HUES64 (cell line): ENCODE results near the gene LAMC3.

Experiments
- H3K27ac ChIP-seq: 2 replicates; pipeline ENCODE4 v1.7.0; 2013; ENCODE audit warnings: low read depth, low read length, inconsistent platforms
- H3K27me3 ChIP-seq: 2 replicates; pipeline ENCODE4 v1.6.1; 2013; ENCODE audit warnings: mild to moderate bottlenecking, low read length; ENCODE audit not compliant: insufficient read depth
- H3K36me3 ChIP-seq: 2 replicates; pipeline ENCODE4 v1.6.1; 2013; ENCODE audit warnings: mild to moderate bottlenecking, low read length; ENCODE audit not compliant: insufficient read depth
- H3K4me1 ChIP-seq: 2 replicates; pipeline ENCODE4 v1.6.1; 2013; ENCODE audit warnings: mild to moderate bottlenecking, low read length, moderate library complexity; ENCODE audit not compliant: insufficient read depth
- H3K4me3 ChIP-seq: 2 replicates; pipeline ENCODE4 v1.5.1; 2013; ENCODE audit warnings: mild to moderate bottlenecking, low read length, moderate library complexity
- H3K9ac ChIP-seq: 2 replicates; pipeline ENCODE4 v1.6.1; 2013; ENCODE audit warnings: mild to moderate bottlenecking, low read depth, low read length
- H3K9me3 ChIP-seq: 2 replicates; pipeline ENCODE4 v1.6.1; 2013; ENCODE audit warnings: low read depth, low read length; ENCODE audit not compliant: insufficient read depth
- WGBS: fragments of 150-250, 120-280 bp; methylation state at CpG from one replicate; pipeline ENCODE4 v1.1.7; 2013; ENCODE audit warnings: missing lambda C conversion rate; 5-methylcytosine and 5-hydroxymethylcytosine counted together

LAMC3 gene

GRCh38 chr9:131056781-131057506 is 48.0 kb downstream of the LAMC3 start:
- H3K9me3 ChIP-seq, result no peaks in the 10 kb centered on the region
- H3K9ac ChIP-seq, result no peak overlapping the region
- no peaks in the 10 kb centered on the region for H3K36me3 ChIP-seq
- no peak overlapping the region for H3K4me3 ChIP-seq
- no peak overlapping the region for H3K27ac ChIP-seq
- 92% methylated on average over 14 of the region's 14 CpGs for WGBS
- no peaks in the 10 kb centered on the region for H3K27me3 ChIP-seq
- H3K4me1 ChIP-seq, result no peaks in the 10 kb centered on the region

- no peaks in the 10 kb centered on the region for H3K9me3 ChIP-seq
- no peaks in the 10 kb centered on the region for H3K4me1 ChIP-seq
- no peak overlapping the region for H3K27ac ChIP-seq
- WGBS, result 90% methylated on average over 21 of the region's 21 CpGs
- no peak overlapping the region for H3K4me3 ChIP-seq
- H3K27me3 ChIP-seq, result no peaks in the 10 kb centered on the region
- no peak overlapping the region for H3K9ac ChIP-seq
- no peaks in the 10 kb centered on the region for H3K36me3 ChIP-seq
Measured at GRCh38 chr9:131060900-131061630, 52.1 kb downstream of the LAMC3 start.

GRCh38 chr9:131062969-131063368 is 54.0 kb downstream of the LAMC3 start:
- Histone ChIP-seq H3K27ac (no peak overlapping the region), H3K9me3 (no peaks in the 10 kb centered on the region), H3K4me3 (no peak overlapping the region), H3K36me3 (no peaks in the 10 kb centered on the region), H3K27me3 (no peaks in the 10 kb centered on the region), H3K9ac (no peak overlapping the region), H3K4me1 (no peaks in the 10 kb centered on the region)
- 95% methylated on average over 9 of the region's 9 CpGs for WGBS

- no peak overlapping the region for H3K27ac ChIP-seq
- no peak overlapping the region for H3K4me3 ChIP-seq
- H3K27me3 ChIP-seq, result no peaks in the 10 kb centered on the region
- 95% methylated on average over 7 of the region's 7 CpGs for WGBS
- no peaks in the 10 kb centered on the region for H3K36me3 ChIP-seq
- H3K4me1 ChIP-seq, result no peaks in the 10 kb centered on the region
- no peak overlapping the region for H3K9ac ChIP-seq
- H3K9me3 ChIP-seq, result no peaks in the 10 kb centered on the region
Measured at GRCh38 chr9:131065599-131065998, 56.6 kb downstream of the LAMC3 start.

GRCh38 chr9:131067625-131068024 is 58.7 kb downstream of the LAMC3 start:
- Histone ChIP-seq H3K27me3 (no peaks in the 10 kb centered on the region), H3K9me3 (no peaks in the 10 kb centered on the region), H3K4me3 (no peak overlapping the region), H3K4me1 (no peaks in the 10 kb centered on the region), H3K36me3 (no peaks in the 10 kb centered on the region), H3K27ac (no peak overlapping the region), H3K9ac (no peak overlapping the region)
- 82% methylated on average over 9 of the region's 9 CpGs for WGBS

GRCh38 chr9:131068076-131068816 is 59.3 kb downstream of the LAMC3 start:
- no peak overlapping the region for H3K9ac ChIP-seq
- no peak overlapping the region for H3K4me3 ChIP-seq
- 85% methylated on average over 14 of the region's 14 CpGs for WGBS
- no peaks in the 10 kb centered on the region for H3K36me3 ChIP-seq
- H3K27ac ChIP-seq, result no peak overlapping the region
- no peaks in the 10 kb centered on the region for H3K27me3 ChIP-seq
- no peaks in the 10 kb centered on the region for H3K9me3 ChIP-seq
- H3K4me1 ChIP-seq, result no peaks in the 10 kb centered on the region

GRCh38 chr9:131069699-131070098 is 60.7 kb downstream of the LAMC3 start:
- no peak overlapping the region for H3K4me3 ChIP-seq
- no peak overlapping the region for H3K9ac ChIP-seq
- no peaks in the 10 kb centered on the region for H3K27me3 ChIP-seq
- WGBS, result 93% methylated on average over 15 of the region's 15 CpGs
- H3K36me3 ChIP-seq, result no peaks in the 10 kb centered on the region
- no peaks in the 10 kb centered on the region for H3K9me3 ChIP-seq
- H3K27ac ChIP-seq, result no peak overlapping the region
- no peaks in the 10 kb centered on the region for H3K4me1 ChIP-seq

- no peak overlapping the region for H3K27ac ChIP-seq
- H3K9me3 ChIP-seq, result no peaks in the 10 kb centered on the region
- no peaks in the 10 kb centered on the region for H3K4me1 ChIP-seq
- no peak overlapping the region for H3K9ac ChIP-seq
- no peak overlapping the region for H3K4me3 ChIP-seq
- WGBS, result 94% methylated on average over 16 of the region's 16 CpGs
- no peaks in the 10 kb centered on the region for H3K36me3 ChIP-seq
- no peaks in the 10 kb centered on the region for H3K27me3 ChIP-seq
Measured at GRCh38 chr9:131072107-131072870, 63.3 kb downstream of the LAMC3 start.

GRCh38 chr9:131072871-131073237 is 63.9 kb downstream of the LAMC3 start:
- no peaks in the 10 kb centered on the region for H3K27me3 ChIP-seq

GRCh38 chr9:131076347-131077195 is 67.6 kb downstream of the LAMC3 start:
- H3K27me3 ChIP-seq, result no peaks in the 10 kb centered on the region
- no peak overlapping the region for H3K9ac ChIP-seq
- H3K36me3 ChIP-seq, result no peaks in the 10 kb centered on the region
- 91% methylated on average over 15 of the region's 15 CpGs for WGBS
- H3K9me3 ChIP-seq, result no peaks in the 10 kb centered on the region
- no peaks in the 10 kb centered on the region for H3K4me1 ChIP-seq
- H3K4me3 ChIP-seq, result no peak overlapping the region
- H3K27ac ChIP-seq, result no peak overlapping the region

More at GRCh38 chr9:131072871-131073237, 63.9 kb downstream of the LAMC3 start:
- H3K36me3 ChIP-seq, result no peaks in the 10 kb centered on the region
- H3K27ac ChIP-seq, result no peak overlapping the region
- no peaks in the 10 kb centered on the region for H3K4me1 ChIP-seq
- 94% methylated on average over 9 of the region's 9 CpGs for WGBS
- no peak overlapping the region for H3K4me3 ChIP-seq
- no peaks in the 10 kb centered on the region for H3K9me3 ChIP-seq
- H3K9ac ChIP-seq, result no peak overlapping the region
